Stomach (tissue), 9 donors: Measurements from ENCODE around the gene SDCCAG8. TPM values are rescaled to one million over a fixed set of nuclear protein-coding genes. Genes with fewer than 3 reads are reported as not detected.

Experiments used
- DNase-seq, 2 donors: peaks; one replicate each; pipeline versions ENCODE4 v3.0.0 to v3.0.0-alpha.2; 2013 to 2019
- H3K27ac ChIP-seq, 5 donors: fragments of 200-600 bp in 4 of 5; sonication (generic) in 4 of 5; one replicate each; pipeline ENCODE4 v1.5.1; 2013 to 2019; ENCODE audit warnings: mild to moderate bottlenecking in 1 of 5, moderate library complexity in 1 of 5
- H3K27me3 ChIP-seq, 3 donors: fragments of 200-600 bp; sonication (generic); one replicate each; pipeline ENCODE4 v1.5.1; 2017 to 2019; ENCODE audit warnings: mixed run types in 1 of 3
- H3K36me3 ChIP-seq, 4 donors: fragments of 200-600 bp; sonication (generic); 1 replicate in 3 of 4; 2 replicates in 1 of 4; pipeline ENCODE4 v1.5.1; 2016 to 2019
- H3K4me1 ChIP-seq, 4 donors: fragments of 200-600 bp; sonication (generic); one replicate each; pipeline ENCODE4 v1.5.1; 2016 to 2019
- H3K4me3 ChIP-seq, 4 donors: fragments of 200-600 bp; sonication (generic) in 3 of 4; one replicate each; pipeline ENCODE4 v1.5.1; 2016 to 2019; ENCODE audit warnings: mild to moderate bottlenecking in 1 of 4
- H3K9me3 ChIP-seq, 4 donors: fragments of 200-600 bp; sonication (generic); one replicate each; pipeline ENCODE4 v1.5.1; 2016 to 2019
- CTCF ChIP-seq, 7 experiments: fragments of 450-650 bp in 4 of 7; fragments of 200-600 bp in 3 of 7; sonication (generic) in 3 of 7; IDR thresholded peaks; one replicate each; pipeline ENCODE4 v1.5.1; 2016 to 2019; ENCODE audit warnings: antibody characterized with exemption in 7 of 7, control low read depth in 2 of 7, mild to moderate bottlenecking in 1 of 7
- EP300 ChIP-seq: sonication (generic); formaldehyde crosslinking; IDR thresholded peaks from one replicate; pipeline ENCODE4 v1.6.1; 2017; ENCODE audit warnings: antibody characterized with exemption
- POLR2A ChIP-seq, 4 donors: fragments of 450-650 bp; IDR thresholded peaks; one replicate each; pipeline ENCODE4 v1.6.1; 2016; ENCODE audit warnings: antibody characterized with exemption in 4 of 4, control low read depth in 2 of 4, mild to moderate bottlenecking in 1 of 4, moderate library complexity in 1 of 4
- POLR2AphosphoS5 ChIP-seq, 3 donors: sonication (generic); formaldehyde crosslinking; IDR thresholded peaks; one replicate each; pipeline ENCODE4 v1.6.1; 2016; ENCODE audit warnings: antibody characterized with exemption in 3 of 3
- WGBS, 5 donors: extraction: QIAGEN DNeasy Blood & Tissue Kit in 3 of 5; methylation state at CpG; one replicate each; pipeline versions ENCODE4 v1.1.5 to v1.1.7; 2013 to 2018; 5-methylcytosine and 5-hydroxymethylcytosine counted together
- intact Hi-C: fragments of 100-400 bp; cut with DNase I; formaldehyde crosslinking; loops from one replicate; pipeline ENCODE4 v1.15.1; 2023; ENCODE audit warnings: low total_unique reads
- polyA plus RNA-seq, 3 donors: library from polyadenylated mRNA; stranded (reverse); fragments of 200-250 nt; gene quantifications; one replicate each; pipeline ENCODE4 v1.2.3, GENCODE V29; 2013
- total RNA-seq, 5 donors: library from RNA; depleted of rRNA; stranded (reverse); fragments of >200 nt; gene quantifications; one replicate each; pipeline versions ENCODE4 v1.1.0 to v1.2.3, GENCODE V29; 2014 to 2016
- donor health status: healthy with polysubstance abuse.
- donor health status: Bipolar disorder and iron deficiency.
- donor health status: healthy.

Gene SDCCAG8
- total and polyA plus RNA-seq, 8 donors, result 16.3 to 184 (median 24.5) TPM

- H3K27ac ChIP-seq, result no peak overlapping the region
- TF ChIP-seq EP300 (no peak), POLR2A (IDR thresholded peaks at IDR 0.05) (no peak), CTCF (IDR thresholded peaks at IDR 0.05) (peak in 2 of 7 experiments; percentile 33 to 44)
- no peak overlapping the region for H3K4me3 ChIP-seq
- peaks cover 0 to 6% (median 1%) of the 10 kb centered on the region in 4 donors for H3K36me3 ChIP-seq
- no peaks in the 10 kb centered on the region for H3K9me3 ChIP-seq
- no peaks in the 10 kb centered on the region for H3K27me3 ChIP-seq
- intact Hi-C loops, result no loop called here
- 88 to 97% (median 95%) methylated on average over 2 of the region's 2 CpGs for WGBS, 5 donors
- DNase-seq, result peak in 1 of 2 donors; percentile 42
- H3K4me1 ChIP-seq, result no peaks in the 10 kb centered on the region
Measured at GRCh38 chr1:243409284-243409683, 153.4 kb downstream of the SDCCAG8 start.

- Histone ChIP-seq H3K27ac (no peak overlapping the region), H3K27me3 (no peaks in the 10 kb centered on the region), H3K9me3 (no peaks in the 10 kb centered on the region), H3K4me1 (no peaks in the 10 kb centered on the region), H3K4me3 (no peak overlapping the region), H3K36me3 (peaks cover 0 to 13% (median 11%) of the 10 kb centered on the region in 4 donors)
- DNase-seq, result peak in 1 of 2 donors; percentile 13
- intact Hi-C loops, result no loop called here
- TF ChIP-seq EP300, result no peak
- no peak for TF ChIP-seq POLR2A (IDR thresholded peaks at IDR 0.05)
- no peak for TF ChIP-seq CTCF (IDR thresholded peaks at IDR 0.05)
- TF ChIP-seq POLR2AphosphoS5 (IDR thresholded peaks at IDR 0.05), result no peak
- WGBS, 5 donors, result 60 to 81% (median 73%) methylated on average over 5 of the region's 5 CpGs
Measured at GRCh38 chr1:243411472-243411871, 155.6 kb downstream of the SDCCAG8 start.

- intact Hi-C loops, result no loop called here
- DNase-seq, result no peak
- no peak overlapping the region for H3K27ac ChIP-seq
- H3K4me1 ChIP-seq, result no peaks in the 10 kb centered on the region
- no peaks in the 10 kb centered on the region for H3K9me3 ChIP-seq
- 67 to 76% (median 72%) methylated on average over 8 of the region's 8 CpGs for WGBS, 5 donors
- no peak overlapping the region for H3K4me3 ChIP-seq
- H3K36me3 ChIP-seq, result peaks cover 0 to 24% (median 16%) of the 10 kb centered on the region in 4 donors
- TF ChIP-seq EP300 (no peak), POLR2AphosphoS5 (IDR thresholded peaks at IDR 0.05) (no peak), CTCF (IDR thresholded peaks at IDR 0.05) (no peak), POLR2A (IDR thresholded peaks at IDR 0.05) (no peak)
- no peaks in the 10 kb centered on the region for H3K27me3 ChIP-seq
Measured at GRCh38 chr1:243413431-243414151, 157.8 kb downstream of the SDCCAG8 start.

- WGBS, 5 donors, result 95 to 99% (median 98%) methylated on average over 6 of the region's 6 CpGs
- no peaks in the 10 kb centered on the region for H3K27me3 ChIP-seq
- H3K36me3 ChIP-seq, result peaks cover 0 to 28% (median 19%) of the 10 kb centered on the region in 4 donors
- no peak for DNase-seq
- intact Hi-C loops, result no loop called here
- TF ChIP-seq POLR2AphosphoS5 (IDR thresholded peaks at IDR 0.05) (no peak), CTCF (IDR thresholded peaks at IDR 0.05) (no peak), EP300 (no peak), POLR2A (IDR thresholded peaks at IDR 0.05) (no peak)
- no peak overlapping the region for H3K27ac ChIP-seq
- H3K4me1 ChIP-seq, result no peaks in the 10 kb centered on the region
- H3K4me3 ChIP-seq, result no peak overlapping the region
- H3K9me3 ChIP-seq, result no peaks in the 10 kb centered on the region
Measured at GRCh38 chr1:243414152-243414494, 158.3 kb downstream of the SDCCAG8 start.
